Motor neuron (in vitro differentiated cells): ENCODE data around the gene CTSS. TPM values are rescaled to one million over a fixed set of nuclear protein-coding genes. Genes with fewer than 3 reads are reported as not detected.
A peak's percentile ranks its signal among the peaks of the same experiment; 100 is the strongest.

ENCODE experiments used
- ATAC-seq, 8 experiments: fragments of 200-7000 bp; cut with Tn5 transposase; replicated peaks in 6 of 8; 2 replicates each; pipeline ENCODE4 v1.8.0; 2021; ENCODE audit warnings: mild to moderate bottlenecking in 8 of 8, moderate library complexity in 8 of 8
- H3K27ac ChIP-seq, 2 donors: fragments of 250-450 bp; sonication (Bioruptor Pico); 2 replicates each; pipeline ENCODE4 v1.9.0; 2021; ENCODE audit warnings: antibody characterized with exemption in 2 of 2, mild to moderate bottlenecking in 2 of 2, moderate library complexity in 1 of 2
- H3K4me1 ChIP-seq, 2 donors: fragments of 250-450 bp; sonication (Bioruptor Pico); replicated peaks in 1 of 2; 2 replicates each; pipeline ENCODE4 v1.6.1; 2021; ENCODE audit warnings: antibody characterized with exemption in 2 of 2, mild to moderate bottlenecking in 2 of 2, moderate library complexity in 1 of 2
- H3K4me3 ChIP-seq, 5 donors: fragments of 250-450 bp; sonication (Bioruptor Pico); 2 replicates each; pipeline ENCODE4 v1.9.0; 2021; ENCODE audit warnings: antibody characterized with exemption in 5 of 5, mild to moderate bottlenecking in 5 of 5, moderate library complexity in 4 of 5
- WGBS, 10 experiments: fragments of 450-650 bp; shearing (Covaris generic); methylation state at CpG; one replicate each; pipeline ENCODE4 v1.0.0; 2022; 5-methylcytosine and 5-hydroxymethylcytosine counted together
- in situ Hi-C, 9 experiments: fragments of 400-800 bp; cut with MboI; loops; one replicate each; pipeline ENCODE4 v1.15.0; 2021; ENCODE audit warnings: low sequenced_read_pairs in 9 of 9, low pct_unique_long_range_greater_than_20kb in 2 of 9; ENCODE audit not compliant: unreplicated experiment in 9 of 9
- total RNA-seq, 8 experiments: library from RNA; unstranded; fragments of 300-600 nt; gene quantifications; 2 replicates each; pipeline versions ENCODE4 v1.2.3 to v1.2.4, GENCODE V29; 2022

The CTSS gene
- 10 to 100 TPM in 2 of 8 experiments, 1 to 10 TPM in 2, under 1 TPM in 4; 0.09 to 14.8 (median 1.1) TPM for total RNA-seq

DNA sequence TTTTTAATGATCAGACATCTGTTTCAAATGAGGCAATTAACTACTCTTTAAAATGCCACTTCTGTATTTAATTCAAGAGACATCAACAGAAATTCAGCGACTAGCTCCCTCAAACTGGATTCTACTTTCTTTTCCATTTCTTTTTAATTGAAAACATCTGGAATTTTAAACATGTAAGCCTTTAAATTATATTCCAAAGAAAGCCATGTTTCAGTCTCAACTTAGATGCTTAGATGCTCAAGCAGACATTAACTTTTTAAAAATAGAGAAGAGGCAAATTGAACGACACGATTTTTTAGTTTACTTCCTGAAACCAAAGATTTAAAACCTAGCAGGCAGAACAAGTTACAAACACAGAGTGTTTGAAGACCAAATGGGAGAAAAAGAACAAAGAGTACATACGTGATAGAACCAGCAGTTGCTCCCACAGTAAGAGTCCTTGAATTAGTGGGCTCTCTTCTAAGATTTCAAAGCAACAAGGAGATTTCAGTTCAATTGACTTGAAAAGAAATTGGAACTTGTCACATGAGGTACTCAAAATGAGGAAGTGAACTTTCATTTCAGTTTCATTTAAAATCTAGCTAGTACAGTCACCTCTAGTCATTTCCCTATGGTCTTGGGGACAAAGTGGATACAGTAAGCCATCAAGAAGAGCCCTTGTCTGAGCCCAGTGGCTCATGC is at the start of gene CTSS:
Gene CTSS, minus strand, starts transcription at position 483 of the 681 bp plus-strand sequence. CDS start 1,015 bp downstream, outside the sequence.
- peak in 1 of 8 experiments; percentile 16 for ATAC-seq
- 12 to 86% (median 54%) methylated on average over 1 to 4 of the region's 4 CpGs for WGBS, 10 experiments
- in situ Hi-C loops: no loop called here
- Histone ChIP-seq H3K27ac (no peak within 1 kb of the TSS), H3K4me3 (no peak within 1 kb of the TSS), H3K4me1 (no peaks in the 10 kb centered on the region)

GRCh38 chr1:150813028-150813707 is 47.6 kb upstream of the CTSS start:
- in situ Hi-C loops: no loop called here
- 32 to 93% (median 60%) methylated on average over 2 to 5 of the region's 5 CpGs; no CpG with 5 or more reads in 3 of the 10 experiments for WGBS, 10 experiments

GRCh38 chr1:150810958-150811659 is 45.5 kb upstream of the CTSS start:
- no peak overlapping the region for H3K27ac ChIP-seq
- no peak overlapping the region for H3K4me3 ChIP-seq
- no peaks in the 10 kb centered on the region for H3K4me1 ChIP-seq
- WGBS, 10 experiments: 70 to 96% (median 89%) methylated on average over 4 to 9 of the region's 9 CpGs
- in situ Hi-C loops: no loop called here
- no peak for ATAC-seq

More at GRCh38 chr1:150813028-150813707, 47.6 kb upstream of the CTSS start:
- Histone ChIP-seq H3K27ac (no peak overlapping the region), H3K4me3 (no peak overlapping the region), H3K4me1 (no peaks in the 10 kb centered on the region)
- peak in 6 of 8 experiments; percentile 38 to 92 (median 68) for ATAC-seq

GRCh38 chr1:150809651-150810050 is 44.1 kb upstream of the CTSS start:
- in situ Hi-C loops: no loop called here
- Histone ChIP-seq H3K27ac (no peak overlapping the region), H3K4me1 (no peaks in the 10 kb centered on the region), H3K4me3 (no peak overlapping the region)
- 0 to 100% (median 88%) methylated on average over 1 to 3 of the region's 3 CpGs; no CpG with 5 or more reads in 3 of the 10 experiments for WGBS, 10 experiments
- ATAC-seq: peak in 2 of 8 experiments; percentile 12 to 24

- peak in 3 of 8 experiments; percentile 8 to 27 (median 13) for ATAC-seq
- in situ Hi-C loops: no loop called here
- H3K4me3 ChIP-seq: no peak overlapping the region
- no peaks in the 10 kb centered on the region for H3K4me1 ChIP-seq
- no peak overlapping the region for H3K27ac ChIP-seq
- 0 to 100% (median 83%) methylated on average over 1 to 2 of the region's 2 CpGs for WGBS, 10 experiments
Measured at GRCh38 chr1:150808846-150809245, 43.3 kb upstream of the CTSS start.

DNA sequence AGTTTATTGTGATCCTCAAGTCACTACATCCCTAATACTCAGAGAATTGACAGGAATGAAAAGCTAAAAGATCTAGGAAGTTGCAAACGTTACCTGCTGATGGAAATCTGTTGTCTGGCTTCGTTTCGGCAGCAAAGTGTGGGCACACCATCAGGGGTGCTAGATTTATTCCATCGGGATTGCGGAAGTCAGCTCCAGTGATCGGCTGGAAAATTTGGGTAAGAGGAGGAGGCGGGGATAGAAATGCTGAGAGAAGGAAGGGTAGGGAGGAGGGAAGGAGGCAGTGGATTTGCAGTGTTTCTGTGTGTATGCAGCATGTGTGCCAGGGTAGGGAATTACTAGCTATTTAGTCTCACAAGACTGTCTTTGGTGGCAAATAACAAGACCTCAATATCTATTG is 42.5 kb upstream of the CTSS start, which contains the start of gene CTSK:
Gene CTSK, minus strand, starts transcription at position 140 of the 400 bp plus-strand sequence. CDS start 1,455 bp downstream, outside the sequence.
- no peak within 1 kb of the TSS for H3K27ac ChIP-seq
- in situ Hi-C loops: no loop called here
- peak in 3 of 8 experiments; percentile 31 to 50 (median 39) for ATAC-seq

DNA sequence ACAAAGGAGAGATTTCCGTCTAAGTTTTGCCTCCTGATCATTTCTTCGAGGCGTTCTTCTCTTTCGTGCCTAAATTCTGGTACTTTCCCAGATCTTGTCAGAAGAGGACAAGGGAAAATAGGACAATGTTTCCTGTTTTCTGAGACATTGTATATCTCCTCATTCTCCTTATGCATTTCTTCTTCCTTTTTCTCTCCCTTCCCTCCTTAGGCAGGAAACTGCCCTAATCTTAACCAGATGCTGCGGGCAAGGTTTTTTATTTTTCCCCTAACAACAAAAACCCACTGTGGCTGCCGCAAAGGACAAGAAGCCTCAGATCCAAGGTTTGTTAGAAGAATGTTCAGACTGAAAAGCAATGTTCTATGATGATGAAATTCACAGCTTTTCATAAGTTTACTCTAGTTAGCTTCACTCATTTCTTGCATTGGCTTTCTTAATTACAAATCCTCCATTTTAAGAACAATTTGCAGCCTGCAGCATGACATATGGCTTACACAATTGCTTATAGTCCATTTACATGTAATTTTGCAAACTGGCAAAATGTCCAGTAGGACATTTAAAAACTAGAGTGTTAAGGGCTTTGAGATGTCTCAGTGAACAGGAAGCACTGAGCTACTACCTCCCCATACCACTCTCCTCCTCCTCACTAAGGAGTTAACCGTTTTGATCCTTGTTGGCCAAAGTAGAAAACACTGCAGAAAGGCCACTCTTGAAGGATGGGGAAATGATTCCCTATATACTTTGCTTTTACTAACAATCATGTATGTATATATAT is 41.9 kb upstream of the CTSS start:
- peak in 3 of 8 experiments; percentile 9 to 55 (median 20) for ATAC-seq
- in situ Hi-C loops: no loop called here
- 0 to 100% (median 66%) methylated on average over 1 to 7 of the region's 7 CpGs for WGBS, 10 experiments
- H3K27ac ChIP-seq: no peak overlapping the region
- no peaks in the 10 kb centered on the region for H3K4me1 ChIP-seq
- no peak overlapping the region for H3K4me3 ChIP-seq

More for the DNA sequence above, 42.5 kb upstream of the CTSS start, which contains the start of gene CTSK:
- WGBS, 10 experiments: 0 to 70% (median 47%) methylated on average over 2 to 7 of the region's 7 CpGs; no CpG with 5 or more reads in 1 of the 10 experiments
- no peaks in the 10 kb centered on the region for H3K4me1 ChIP-seq
- H3K4me3 ChIP-seq: no peak within 1 kb of the TSS

DNA sequence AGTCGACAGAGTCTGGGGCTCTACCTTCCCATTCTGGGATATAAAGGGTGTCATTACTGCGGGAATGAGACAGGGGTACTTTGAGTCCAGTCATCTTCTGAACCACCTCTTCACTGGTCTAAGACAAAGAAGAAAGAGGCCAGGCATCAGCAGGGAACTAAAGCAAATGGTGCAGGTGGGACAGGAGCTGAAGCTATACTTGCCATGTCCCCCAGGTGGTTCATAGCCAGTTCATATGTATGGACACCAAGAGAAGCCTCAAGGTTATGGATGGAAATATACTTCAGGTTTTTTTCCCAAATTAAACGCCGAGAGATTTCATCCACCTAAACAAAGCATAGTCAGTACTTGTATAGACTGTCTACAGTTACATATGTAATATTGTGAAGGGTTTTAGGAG is 40.3 kb upstream of the CTSS start:
- Histone ChIP-seq H3K4me3 (no peak overlapping the region), H3K27ac (no peak overlapping the region), H3K4me1 (no peaks in the 10 kb centered on the region)
- WGBS, 10 experiments: 46 to 98% (median 90%) methylated on average over 2 to 4 of the region's 4 CpGs; no CpG with 5 or more reads in 2 of the 10 experiments
- in situ Hi-C loops: no loop called here
- no peak for ATAC-seq

DNA sequence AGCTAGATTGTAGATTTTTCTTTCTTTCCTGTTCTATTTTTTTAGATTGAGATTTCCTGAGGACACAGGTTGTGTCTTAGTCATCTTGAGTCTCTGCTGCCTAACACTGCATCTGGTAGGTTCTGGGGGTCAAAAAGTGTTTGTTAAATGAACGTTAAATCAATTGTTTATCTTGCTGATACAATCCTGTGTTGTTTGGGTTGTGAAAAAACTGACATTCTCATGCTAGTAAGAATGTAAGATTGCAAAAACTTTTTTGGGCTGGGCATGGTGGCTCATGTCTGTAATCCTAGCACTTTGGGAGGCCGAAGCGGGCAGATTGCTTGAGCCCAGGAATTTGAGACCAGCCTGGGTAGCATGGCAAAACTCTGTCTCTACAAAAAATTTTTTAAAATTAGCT is 39.1 kb upstream of the CTSS start:
- 57 to 90% (median 84%) methylated on average over 1 to 3 of the region's 3 CpGs; no CpG with 5 or more reads in 2 of the 10 experiments for WGBS, 10 experiments
- Histone ChIP-seq H3K4me3 (no peak overlapping the region), H3K4me1 (peaks cover under 1 to 1% of the 10 kb centered on the region in 2 donors), H3K27ac (no peak overlapping the region)
- no peak for ATAC-seq
- in situ Hi-C loops: no loop called here

- Histone ChIP-seq H3K27ac (no peak overlapping the region), H3K4me1 (peaks cover 11 to 13% of the 10 kb centered on the region in 2 donors), H3K4me3 (no peak overlapping the region)
- ATAC-seq: no peak
- 41 to 92% (median 81%) methylated on average over 2 to 5 of the region's 5 CpGs; no CpG with 5 or more reads in 3 of the 10 experiments for WGBS, 10 experiments
- in situ Hi-C loops: no loop called here
Measured at GRCh38 chr1:150799089-150799488, 33.5 kb upstream of the CTSS start.

- in situ Hi-C loops: no loop called here
- Histone ChIP-seq H3K4me1 (peaks cover 11 to 13% of the 10 kb centered on the region in 2 donors), H3K27ac (no peak overlapping the region), H3K4me3 (no peak overlapping the region)
- 0 to 55% (median 17%) methylated on average over 1 to 4 of the region's 4 CpGs; no CpG with 5 or more reads in 3 of the 10 experiments for WGBS, 10 experiments
- ATAC-seq: peak; percentile 73 to 98 (median 97)
Measured at GRCh38 chr1:150798525-150798924, 32.9 kb upstream of the CTSS start.

- Histone ChIP-seq H3K4me3 (no peak overlapping the region), H3K4me1 (peaks cover 11 to 13% of the 10 kb centered on the region in 2 donors), H3K27ac (no peak overlapping the region)
- WGBS, 10 experiments: 34 to 100% (median 100%) methylated on average over 1 to 3 of the region's 3 CpGs; no CpG with 5 or more reads in 1 of the 10 experiments
- no peak for ATAC-seq
- in situ Hi-C loops: no loop called here
Measured at GRCh38 chr1:150796374-150796773, 30.8 kb upstream of the CTSS start.
